NOMO-1 treated with dmso at 0.1 percent for 144 hours (cell line): ENCODE results near the gene TMEM51.

Experiments used
- DNase-seq: peaks from one replicate; lab custom pipeline; 2025; ENCODE audit not compliant: unreplicated experiment; lab: John Stamatoyannopoulos, UW

The TMEM51 gene

GRCh38 chr1:15152318-15153183 is 996 bp upstream of the TMEM51 start:
- no peak for DNase-seq

- DNase-seq = no peak
Measured at GRCh38 chr1:15153842-15154479, 414 bp downstream of the TMEM51 start.

GRCh38 chr1:15154480-15155036 is 1.0 kb downstream of the TMEM51 start:
- DNase-seq = no peak

DNA sequence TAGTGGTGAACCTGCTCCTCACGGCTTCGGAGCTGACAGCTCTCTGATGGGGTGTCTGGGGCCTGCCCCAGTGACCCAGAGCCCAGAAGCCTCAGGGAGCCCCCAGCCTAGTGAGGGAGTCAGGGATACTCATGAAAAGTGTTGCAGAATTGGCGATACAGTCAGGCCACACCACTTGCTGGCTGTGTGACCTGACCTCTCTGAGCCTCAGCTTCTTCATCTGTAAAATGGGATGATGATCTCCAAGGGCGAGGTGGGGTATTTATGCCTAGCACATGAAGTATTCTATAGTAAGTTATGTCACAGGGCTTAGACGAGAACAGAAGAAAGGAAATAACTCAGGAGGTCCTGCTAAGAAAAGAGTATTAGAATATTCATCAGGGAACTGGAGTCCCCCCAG is 1.6 kb downstream of the TMEM51 start:
- no peak for DNase-seq

GRCh38 chr1:15155888-15156741 is 2.6 kb downstream of the TMEM51 start:
- DNase-seq = no peak

DNA sequence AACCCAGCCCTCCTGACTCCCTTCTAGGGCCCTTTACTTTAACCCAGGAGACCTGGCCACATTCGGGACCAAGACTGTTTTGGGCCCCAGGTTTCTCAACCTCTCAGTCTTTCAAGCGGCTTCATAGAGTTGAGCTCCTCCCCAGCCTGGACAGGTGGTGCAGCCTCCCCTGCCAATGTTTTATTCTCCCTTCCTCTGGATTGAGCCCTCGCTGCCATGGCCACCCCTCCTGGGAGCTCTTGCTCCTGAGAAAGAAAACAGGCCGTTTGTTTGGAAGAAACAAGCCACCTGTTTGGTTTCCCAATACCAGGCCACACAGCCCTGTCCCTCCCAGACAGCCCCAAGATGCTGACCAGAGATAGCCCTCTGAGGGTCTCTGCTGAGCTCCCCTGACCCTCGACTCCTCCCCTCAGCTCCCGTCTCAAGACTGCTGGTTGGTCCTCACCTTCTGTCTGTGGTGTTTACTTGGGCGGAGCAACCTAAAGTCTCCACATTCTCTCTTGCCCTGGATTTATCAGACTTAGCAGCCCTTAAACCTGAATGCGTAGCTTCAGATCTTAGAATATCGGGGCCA is 3.3 kb downstream of the TMEM51 start:
- DNase-seq = no peak

- no peak for DNase-seq
Measured at GRCh38 chr1:15157524-15158399, 4.2 kb downstream of the TMEM51 start.

GRCh38 chr1:15158506-15159165 is 5.1 kb downstream of the TMEM51 start:
- no peak for DNase-seq

- no peak for DNase-seq
Measured at GRCh38 chr1:15159166-15159555, 5.6 kb downstream of the TMEM51 start.

DNA sequence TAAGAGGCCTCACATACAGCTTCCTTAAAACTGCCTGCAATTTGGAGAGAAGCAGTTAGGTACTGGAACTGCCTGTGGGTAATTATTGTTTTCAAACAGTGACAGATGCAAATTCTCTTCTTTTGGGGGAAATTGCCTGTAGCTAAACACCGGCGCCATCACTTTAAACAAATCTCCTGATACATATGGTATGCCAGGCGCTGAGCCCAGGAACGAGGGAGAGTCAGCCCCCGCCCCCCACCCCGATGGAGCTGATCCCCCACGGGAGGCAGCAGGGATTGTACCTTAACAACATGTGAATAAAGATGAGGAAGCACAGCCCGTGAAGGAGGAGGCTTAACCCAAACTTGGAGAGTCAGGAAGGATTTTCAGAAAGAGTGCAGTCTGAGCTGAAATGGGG is 7.1 kb downstream of the TMEM51 start:
- no peak for DNase-seq

DNA sequence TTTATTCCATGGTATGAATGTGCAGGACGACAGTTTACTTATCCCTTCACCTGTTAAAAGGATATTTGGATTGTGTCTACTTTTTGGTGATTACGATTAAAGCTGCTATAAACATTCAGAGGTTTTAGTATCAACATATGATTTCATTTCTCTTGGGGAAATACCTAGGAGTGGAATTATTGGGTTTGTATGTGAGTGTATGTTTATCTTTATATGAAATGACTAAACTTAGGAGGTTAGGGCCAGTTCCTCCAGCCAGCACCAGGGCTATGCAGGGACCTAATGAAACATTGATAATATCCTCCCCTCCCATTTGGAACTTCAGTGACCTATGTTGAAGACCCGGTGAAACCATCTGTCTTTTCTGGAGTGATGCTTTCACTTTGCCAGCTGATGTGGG is 13.8 kb downstream of the TMEM51 start:
- no peak for DNase-seq

- no peak for DNase-seq
Measured at GRCh38 chr1:15168479-15168878, 14.9 kb downstream of the TMEM51 start.

DNA sequence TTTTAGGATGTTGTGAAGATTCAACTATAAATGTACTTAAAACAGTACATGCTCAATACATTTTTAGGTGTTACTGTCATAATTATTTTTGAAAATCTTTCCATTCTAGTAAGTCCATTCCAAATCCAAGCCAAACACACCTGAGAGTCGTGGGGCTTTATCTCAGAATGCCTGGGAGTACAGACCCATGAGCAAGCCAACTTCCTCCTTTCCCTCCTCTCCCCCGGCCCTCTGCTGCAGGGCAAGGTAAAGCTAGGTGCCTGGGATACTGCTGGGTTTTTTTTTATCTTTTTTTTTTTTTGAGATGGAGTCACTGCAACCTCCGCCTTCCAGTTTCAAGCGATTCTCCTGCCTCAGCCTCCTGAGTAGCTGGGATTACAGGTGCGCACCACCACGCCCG is 16.5 kb downstream of the TMEM51 start:
- no peak for DNase-seq

GRCh38 chr1:15171271-15171908 is 17.8 kb downstream of the TMEM51 start:
- no peak for DNase-seq

- DNase-seq = no peak
Measured at GRCh38 chr1:15172405-15173259, 19.1 kb downstream of the TMEM51 start.

DNA sequence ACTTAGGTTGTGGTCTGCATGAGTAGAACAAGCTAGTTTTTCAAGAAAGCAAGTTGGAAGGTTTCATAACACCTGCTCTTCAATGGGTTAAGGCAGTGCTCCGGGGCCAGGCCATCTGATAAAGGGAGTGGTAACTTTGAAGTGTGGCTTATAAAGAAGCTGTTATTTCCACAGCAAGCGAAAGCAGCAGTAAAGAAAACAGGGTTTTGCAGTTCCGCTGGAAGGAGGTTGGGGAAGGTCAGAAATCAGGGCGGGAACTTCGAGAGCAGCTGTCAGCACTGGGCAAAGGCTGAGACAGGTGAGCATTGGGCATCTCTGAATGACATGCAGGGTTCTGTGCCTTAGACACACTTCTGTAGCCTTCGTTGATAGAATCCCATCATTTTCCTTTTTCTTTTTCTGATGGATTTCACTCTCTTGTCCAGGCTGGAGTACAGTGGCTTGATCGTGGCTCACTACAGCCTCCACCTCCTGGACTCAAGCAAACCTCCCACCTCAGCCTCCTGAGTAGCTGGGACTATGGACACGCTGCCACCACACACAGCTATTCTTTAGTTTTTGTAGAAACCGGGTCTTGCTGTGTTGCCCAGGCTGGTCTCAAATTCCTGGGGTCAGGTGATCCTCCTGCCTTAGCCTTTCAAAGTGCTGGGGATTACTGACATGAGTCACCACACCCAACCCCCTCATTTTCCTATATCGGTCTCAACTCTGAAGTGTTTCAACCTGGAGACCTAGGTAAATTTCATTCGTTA is 20.5 kb downstream of the TMEM51 start:
- no peak for DNase-seq

DNA sequence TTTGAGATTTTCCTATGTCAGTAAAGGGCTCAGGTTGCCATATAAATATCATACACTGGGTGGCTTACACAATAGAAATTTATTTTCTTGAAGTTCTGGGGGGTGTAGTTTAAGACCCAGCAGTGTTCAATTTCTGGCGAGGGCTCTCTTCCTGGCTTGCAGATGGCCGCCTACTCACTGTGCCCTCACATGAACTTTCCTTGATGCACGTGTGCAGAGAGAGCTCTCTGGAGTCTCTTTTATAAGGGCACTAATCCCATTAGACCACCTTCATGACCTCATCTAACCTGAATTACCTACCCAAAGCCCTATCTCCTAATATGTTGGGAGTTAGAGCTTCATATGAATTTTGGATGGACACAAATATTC is 21.1 kb downstream of the TMEM51 start:
- no peak for DNase-seq
